ENCODE measurements around the gene BUB1. TPM values are rescaled to one million over a fixed set of nuclear protein-coding genes. Genes with fewer than 3 reads are reported as not detected.
A peak's percentile ranks its signal among the peaks of the same experiment; 100 is the strongest.

The BUB1 gene
- total RNA-seq, 1 donor, result 35.2 TPM

GRCh38 chr2:110679337-110679707 lies 1.5 kb upstream of the BUB1 start:
- DNase-seq (ENCODE audit: low read depth), result peak; percentile 22
- H3K4me3 ChIP-seq (ENCODE audit: low read depth, low read length), result peak overlapping the region; percentile 82
- TF ChIP-seq CTCF (IDR thresholded peaks at IDR 0.05; ENCODE audit: insufficient read depth, low read length), result no peak

- peak overlapping the region; percentile 82 for H3K4me3 ChIP-seq (ENCODE audit: low read depth, low read length)
- DNase-seq (ENCODE audit: low read depth), result peak; percentile 33
- no peak for TF ChIP-seq CTCF (IDR thresholded peaks at IDR 0.05; ENCODE audit: insufficient read depth, low read length)
Measured at GRCh38 chr2:110678457-110679336, 834 bp upstream of the BUB1 start.

- no peak for DNase-seq (ENCODE audit: low read depth)
- no peak for TF ChIP-seq CTCF (IDR thresholded peaks at IDR 0.05; ENCODE audit: insufficient read depth, low read length)
Measured at GRCh38 chr2:110677080-110677479, 783 bp downstream of the BUB1 start.

GRCh38 chr2:110675679-110676078 lies 2.2 kb downstream of the BUB1 start:
- H3K4me3 ChIP-seq (ENCODE audit: low read depth, low read length), result no peak overlapping the region
- no peak for DNase-seq (ENCODE audit: low read depth)
- no peak for TF ChIP-seq CTCF (IDR thresholded peaks at IDR 0.05; ENCODE audit: insufficient read depth, low read length)

More at GRCh38 chr2:110677080-110677479, 783 bp downstream of the BUB1 start:
- peak overlapping the region; percentile 79 for H3K4me3 ChIP-seq (ENCODE audit: low read depth, low read length)

GRCh38 chr2:110674620-110675555 lies 3.0 kb downstream of the BUB1 start:
- peak overlapping the region; percentile 44 for H3K4me3 ChIP-seq (ENCODE audit: low read depth, low read length)
- DNase-seq (ENCODE audit: low read depth), result peak; percentile 58
- no peak for TF ChIP-seq CTCF (IDR thresholded peaks at IDR 0.05; ENCODE audit: insufficient read depth, low read length)

- DNase-seq (ENCODE audit: low read depth), result no peak
- H3K4me3 ChIP-seq (ENCODE audit: low read depth, low read length), result no peak overlapping the region
- TF ChIP-seq CTCF (IDR thresholded peaks at IDR 0.05; ENCODE audit: insufficient read depth, low read length), result no peak
Measured at GRCh38 chr2:110673201-110673600, 4.7 kb downstream of the BUB1 start.
